HCEC 1CT (cell line): ENCODE results near the gene PCP2.

Source experiments
- DNase-seq: peaks from one replicate; pipeline ENCODE4 v3.0.0-alpha.2; 2017

Gene PCP2

DNA sequence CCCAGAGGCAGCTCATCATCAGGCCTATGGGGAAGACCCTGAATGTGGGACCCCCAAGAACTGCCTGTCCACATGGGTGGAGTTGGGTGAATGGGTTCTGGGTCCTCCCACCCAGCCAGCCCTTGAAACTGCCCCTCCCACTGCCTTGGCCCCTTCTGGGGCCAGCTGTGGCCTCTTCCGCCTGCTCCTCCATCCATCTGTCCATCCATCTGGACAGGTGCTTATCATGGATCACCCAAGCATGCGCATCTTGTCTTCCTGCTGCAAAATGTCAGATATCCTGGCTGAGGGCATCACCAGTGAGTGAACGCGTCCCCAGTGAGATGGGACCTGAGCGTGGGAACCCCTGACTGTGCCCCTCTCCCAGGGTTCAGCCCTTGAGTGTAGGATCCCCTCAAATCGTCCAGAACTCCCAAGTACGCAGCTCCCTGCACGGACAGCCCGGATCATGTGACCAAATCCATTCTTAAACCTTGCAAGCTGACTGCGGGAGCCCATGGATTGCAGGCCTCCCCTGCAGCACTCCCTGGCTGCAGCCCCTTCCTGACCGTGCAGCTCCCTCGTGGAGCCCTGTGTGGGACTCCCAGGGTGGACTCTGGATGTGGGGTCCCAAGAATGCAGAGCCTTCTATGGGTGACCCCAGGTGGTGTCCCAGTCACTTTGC, 5.4 kb upstream of the PCP2 start:
- DNase-seq, result no peak

DNA sequence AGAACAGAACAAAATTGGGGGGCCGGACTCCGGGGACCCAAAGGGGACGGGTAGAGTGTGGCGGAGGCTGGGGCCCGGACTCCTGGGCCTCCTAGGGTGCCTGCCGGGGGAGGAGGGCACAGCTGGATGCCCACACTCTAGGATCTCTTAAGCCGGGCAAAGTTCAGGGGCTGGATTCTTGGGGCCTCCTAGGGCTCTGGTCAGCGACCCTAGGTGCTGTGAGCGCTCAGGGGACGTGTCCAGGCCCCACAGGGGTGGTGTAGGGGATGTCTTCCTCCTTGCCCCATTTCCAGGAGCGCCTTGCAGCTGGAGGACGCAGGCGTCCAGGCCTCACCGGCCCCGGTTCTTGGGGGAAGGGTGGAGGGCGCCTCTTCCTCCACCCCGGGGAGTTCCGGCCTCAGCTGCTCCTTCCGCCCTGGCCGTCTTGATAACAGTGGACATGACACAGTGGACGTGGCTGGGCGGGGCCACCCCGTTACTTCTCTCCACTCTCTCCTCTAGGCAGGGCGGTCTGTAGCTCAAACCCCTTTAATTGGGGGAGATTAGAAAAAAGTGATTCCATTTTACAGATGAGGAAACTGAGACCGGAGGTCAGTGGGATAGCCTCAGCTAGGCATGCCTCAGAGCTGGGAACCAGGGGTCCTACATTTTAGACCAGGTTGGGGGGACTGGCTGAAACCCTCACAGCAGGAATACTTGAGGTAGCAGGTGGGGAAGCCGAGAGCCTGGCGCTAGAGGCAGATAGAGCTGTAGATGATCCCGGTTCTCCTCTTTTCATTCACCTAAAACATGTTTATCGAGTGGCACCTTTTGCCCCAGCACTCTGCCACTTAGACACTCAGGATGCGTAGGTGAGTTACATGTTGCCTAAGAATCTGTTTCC, 4.1 kb upstream of the PCP2 start:
- no peak for DNase-seq

DNA sequence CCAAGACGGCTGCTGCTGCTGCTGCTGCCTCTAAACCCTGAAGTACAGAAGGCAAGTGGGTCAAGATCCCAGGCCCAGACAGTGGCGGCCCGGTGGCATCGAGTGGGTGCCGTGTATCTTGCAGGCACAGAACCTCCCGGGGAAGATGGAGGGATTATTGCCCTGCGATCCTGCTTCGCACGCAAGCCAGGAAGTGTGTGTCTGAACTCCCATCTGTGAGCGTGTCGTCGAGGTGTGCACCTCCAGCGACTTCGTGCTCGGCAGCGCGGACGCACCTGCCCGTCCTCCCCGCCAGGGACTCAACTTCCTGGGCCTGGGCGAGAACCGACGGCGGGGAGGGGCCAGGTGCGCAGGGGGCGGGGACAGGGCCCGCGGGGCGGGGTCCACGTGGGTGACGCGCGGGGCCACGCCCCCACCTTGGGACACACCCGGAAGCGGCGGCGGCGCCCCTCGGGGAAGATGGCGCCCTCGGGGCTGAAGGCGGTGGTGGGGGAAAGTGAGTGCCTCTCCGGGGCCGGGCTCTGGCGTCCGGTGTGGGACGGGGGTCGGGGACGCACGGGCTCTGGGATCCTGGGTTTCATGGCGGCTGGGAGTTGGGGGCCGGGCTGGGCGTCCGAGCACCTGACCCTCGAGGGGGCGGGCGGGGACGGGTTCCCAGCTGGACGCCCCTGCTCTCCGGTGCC, 3.3 kb upstream of the PCP2 start, which contains the start of gene STXBP2:
Gene STXBP2, plus strand, starts transcription at position 420 of the 683 bp plus-strand sequence. Its CDS starts 40 bp downstream, at position 460.
- no peak for DNase-seq

DNA sequence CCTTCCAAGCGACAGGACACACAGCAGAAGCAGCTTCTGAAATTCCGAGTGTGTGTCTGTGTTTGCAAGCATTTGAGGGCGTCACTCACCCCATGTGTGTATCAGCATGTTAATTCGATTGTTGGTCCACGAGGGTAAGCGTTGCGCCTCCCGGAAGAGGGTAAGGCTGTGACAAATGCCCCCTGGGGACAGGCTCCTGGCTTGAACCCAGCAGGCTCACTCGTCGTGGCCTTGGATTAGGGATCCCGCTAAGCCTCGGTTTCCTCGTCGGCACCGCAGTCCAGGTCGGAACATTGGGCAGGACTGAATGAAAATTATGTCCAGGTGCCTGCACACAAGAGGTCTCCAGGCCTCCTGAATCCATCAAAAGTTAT, 2.8 kb upstream of the PCP2 start:
- no peak for DNase-seq

DNA sequence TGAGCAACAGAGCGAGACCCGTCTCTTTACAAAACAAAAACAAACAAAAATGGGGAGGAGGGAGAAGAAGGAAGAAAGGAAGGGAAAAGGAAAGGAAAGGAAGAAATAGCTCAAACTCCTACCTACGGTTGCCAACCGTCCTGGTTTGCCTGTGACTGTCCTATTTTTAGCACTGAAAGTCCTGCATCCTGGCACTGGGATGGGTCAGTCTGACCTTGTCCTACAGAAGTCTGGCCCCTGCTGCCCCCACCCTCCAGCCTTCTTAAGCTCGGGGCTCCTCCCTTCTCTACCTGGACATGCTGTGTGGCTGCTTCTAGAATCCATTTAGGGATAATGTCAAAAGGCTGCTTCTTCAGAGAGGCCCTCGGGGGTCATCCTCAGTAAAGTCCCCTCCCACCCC, 2.2 kb upstream of the PCP2 start:
- DNase-seq, result no peak

DNA sequence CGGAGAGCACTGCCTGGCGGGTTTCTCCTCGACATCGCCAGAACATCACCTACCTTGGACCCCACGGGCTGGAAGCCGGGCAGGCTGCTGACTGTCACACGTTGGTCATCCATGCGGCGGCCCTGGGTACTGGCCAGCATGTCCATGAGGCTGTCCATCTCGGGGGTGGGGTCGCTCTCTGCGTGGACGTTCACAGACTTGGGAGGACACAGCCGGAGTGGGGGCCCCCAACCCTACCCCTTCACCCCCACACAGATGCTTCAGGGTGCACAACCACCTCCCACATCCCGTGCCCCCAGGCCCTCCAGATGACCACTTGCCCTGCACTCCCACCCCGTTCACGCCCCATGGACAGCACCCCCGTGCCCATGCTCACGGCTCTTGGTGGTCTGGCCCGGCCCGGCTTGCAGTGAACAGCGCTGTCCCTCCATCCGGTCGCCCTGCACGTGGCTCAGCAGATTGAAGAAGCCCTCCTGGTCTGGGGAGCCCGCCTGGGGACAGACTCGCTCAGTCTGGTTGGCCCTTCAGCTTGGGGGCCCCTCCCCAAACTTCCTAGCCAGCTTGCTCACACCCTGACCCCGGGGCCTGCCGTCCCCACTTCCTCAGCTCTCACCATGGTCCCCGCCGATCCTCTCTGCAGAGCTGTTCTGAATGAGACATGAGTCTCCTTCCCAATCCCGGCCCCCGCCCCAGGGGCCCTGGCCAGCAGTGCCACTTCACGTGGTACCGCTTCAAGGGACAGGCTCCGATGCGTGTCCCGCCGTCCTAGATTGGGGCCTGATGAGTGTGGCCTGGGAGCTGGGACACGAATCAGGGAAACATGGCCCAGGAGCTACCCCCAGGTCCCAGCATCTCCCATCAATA, 947 bp downstream of the PCP2 start:
- no peak for DNase-seq

DNA sequence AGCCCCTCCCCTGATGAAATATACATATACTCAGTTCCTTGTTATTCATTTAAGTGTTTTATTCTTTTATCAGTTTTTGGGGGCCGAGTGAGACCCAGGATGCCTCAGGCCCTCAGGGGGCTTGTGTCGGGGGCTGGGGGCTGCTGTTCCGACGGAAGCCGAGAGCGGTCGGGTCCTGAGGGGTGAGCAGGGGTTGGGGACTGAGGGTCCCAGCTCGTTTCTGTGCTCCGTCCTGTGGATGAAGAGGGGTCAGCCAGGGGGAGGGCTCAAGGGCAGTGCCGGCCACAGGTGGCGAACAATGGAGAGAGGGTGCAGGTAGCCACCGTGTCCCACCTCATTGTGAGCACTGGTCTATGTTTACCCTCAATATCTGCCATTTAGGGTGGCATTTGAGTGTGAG, 1.9 kb downstream of the PCP2 start:
- DNase-seq, result no peak

DNA sequence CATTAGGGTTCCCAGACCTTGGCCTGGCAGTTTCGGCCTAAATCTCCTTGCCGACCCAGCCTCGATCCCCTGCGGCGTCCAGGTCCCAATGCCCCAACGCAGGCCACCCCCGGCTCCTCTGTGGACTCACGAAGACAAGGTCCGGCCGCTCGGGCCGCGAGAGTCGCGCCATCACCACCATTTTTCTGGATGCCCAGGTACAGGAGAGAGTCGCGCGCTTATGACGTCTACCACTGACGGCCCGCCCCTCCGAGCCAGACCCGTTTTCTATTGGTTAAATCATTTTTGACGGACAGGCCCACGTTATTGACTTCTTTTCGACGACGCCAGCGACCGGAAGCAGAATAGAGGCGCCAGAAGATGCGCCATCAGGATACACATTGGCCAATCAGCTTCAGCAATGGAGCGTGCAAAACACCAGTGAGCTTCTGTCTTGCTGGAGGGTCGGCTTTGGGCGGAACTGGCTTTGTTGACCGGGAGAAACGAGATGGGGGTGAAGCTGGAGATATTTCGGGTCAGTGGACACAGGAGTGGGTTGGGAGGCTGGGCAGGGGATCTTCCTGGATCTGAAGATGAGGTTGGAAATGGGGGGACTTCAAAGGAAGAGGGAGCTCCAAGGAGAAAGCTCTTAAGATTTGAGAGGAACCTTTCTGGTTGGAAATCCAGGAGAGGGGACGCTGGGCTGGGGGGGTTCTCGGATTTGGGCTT, 4.0 kb downstream of the PCP2 start, which contains the start of the genes PET100 and XAB2:
Gene PET100, plus strand, starts transcription at position 447 of the 708 bp plus-strand sequence. Its CDS starts 41 bp downstream, at position 488.
Gene XAB2, minus strand, starts transcription at position 199 of the 708 bp plus-strand sequence. Its CDS starts 18 bp downstream, at position 181.
- peak; percentile 99 for DNase-seq

DNA sequence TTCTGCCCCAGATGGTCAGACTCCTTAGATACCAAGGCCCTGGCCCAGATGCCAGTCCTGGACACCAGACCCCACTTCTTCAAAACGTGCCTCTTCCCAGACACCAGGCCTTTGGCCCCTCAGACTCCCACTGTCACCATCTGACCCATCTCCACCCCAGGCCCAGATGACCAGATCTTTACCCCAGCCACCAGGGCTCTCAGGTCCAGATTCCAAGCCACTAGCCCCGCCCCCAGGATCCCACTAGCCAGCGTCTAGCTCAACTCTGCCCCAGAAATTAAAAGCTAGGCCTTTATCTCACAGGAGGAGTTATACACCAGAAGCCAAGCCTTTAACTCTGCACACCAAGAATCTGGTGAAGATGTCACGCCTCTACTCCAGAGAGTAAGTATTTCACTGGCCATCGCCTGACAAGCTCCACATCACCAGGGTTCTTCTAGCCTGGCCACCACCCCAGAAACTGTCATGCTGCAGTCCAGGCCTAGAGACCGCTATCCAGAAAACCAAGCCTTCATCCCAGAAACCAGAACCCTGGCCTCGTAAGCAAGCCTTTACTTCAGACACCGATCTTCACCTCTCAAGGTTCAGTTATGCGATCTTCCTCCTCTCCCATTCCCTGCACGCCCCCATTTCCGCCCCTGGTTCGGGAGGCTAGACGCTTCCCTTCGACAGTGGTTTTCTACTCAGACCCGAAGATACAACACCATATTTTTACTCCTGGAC, 4.8 kb downstream of the PCP2 start:
- no peak for DNase-seq

DNA sequence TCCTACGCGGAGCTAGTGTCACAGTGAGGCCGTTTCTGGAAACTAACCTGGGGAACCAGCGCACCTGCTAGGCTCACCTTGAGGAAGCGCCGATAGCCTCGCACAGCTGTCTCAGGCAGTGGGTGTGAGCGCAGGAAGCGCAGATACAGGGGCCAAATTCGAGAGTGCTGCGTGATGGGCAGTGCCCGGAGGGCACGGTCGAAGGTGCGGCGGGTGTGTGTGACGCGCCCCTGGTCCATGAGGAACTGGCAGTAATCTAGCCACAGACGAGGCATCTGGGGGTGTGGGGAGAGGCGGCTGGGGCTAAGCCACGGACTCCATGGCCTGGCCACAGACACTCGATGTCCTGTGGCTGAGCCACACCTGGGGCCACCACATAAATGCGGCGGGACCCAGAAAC, 6.4 kb downstream of the PCP2 start:
- no peak for DNase-seq

DNA sequence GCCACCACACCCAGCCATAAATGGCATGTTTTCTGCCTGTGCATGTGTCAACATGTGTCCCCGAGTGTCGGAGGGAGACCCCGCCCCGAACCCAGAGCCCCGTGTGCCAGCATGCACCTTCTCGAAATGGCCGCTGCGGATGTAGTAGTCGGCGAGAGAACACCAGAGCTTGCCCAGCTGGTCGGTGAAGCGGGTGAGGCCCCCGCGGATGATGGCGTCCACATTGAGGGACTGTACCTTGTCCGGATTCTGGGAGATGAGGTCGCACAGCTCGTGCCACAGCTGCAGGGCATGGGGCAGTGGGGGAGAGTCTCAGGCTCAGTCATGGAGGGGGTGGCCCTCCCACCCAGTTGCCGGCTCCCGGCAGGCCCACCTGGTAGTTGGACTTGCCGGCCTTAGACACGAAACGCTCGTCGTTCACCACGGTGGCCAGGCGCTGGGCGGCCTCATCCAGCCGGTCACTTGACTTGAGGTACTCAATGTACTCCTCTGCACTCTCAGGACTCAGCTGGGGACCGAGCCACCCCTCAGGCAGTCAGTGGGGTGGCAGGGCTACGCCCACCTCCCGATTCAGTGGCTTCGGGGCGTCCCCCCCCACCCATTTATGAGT, 7.7 kb downstream of the PCP2 start:
- DNase-seq, result no peak

DNA sequence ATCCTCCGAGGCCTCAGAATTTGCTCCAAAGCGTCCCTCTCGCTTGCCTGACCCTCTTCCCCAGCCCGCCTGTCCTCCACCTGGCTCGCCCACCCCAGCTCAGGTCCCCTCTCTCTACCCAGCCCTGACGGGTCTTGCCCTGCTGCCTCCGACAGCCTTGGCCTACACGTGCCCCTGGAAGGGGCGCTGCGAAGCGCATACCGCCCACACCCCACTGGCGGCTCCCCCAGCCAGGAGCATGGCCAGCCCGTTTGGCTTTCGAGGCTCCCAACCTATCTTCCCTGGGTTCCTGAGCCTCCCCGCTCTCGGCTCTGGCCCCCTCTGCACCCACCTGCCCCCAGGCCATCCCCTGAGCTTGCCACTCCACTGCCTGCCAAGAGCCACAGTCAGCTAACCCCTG, 8.7 kb downstream of the PCP2 start:
- no peak for DNase-seq

DNA sequence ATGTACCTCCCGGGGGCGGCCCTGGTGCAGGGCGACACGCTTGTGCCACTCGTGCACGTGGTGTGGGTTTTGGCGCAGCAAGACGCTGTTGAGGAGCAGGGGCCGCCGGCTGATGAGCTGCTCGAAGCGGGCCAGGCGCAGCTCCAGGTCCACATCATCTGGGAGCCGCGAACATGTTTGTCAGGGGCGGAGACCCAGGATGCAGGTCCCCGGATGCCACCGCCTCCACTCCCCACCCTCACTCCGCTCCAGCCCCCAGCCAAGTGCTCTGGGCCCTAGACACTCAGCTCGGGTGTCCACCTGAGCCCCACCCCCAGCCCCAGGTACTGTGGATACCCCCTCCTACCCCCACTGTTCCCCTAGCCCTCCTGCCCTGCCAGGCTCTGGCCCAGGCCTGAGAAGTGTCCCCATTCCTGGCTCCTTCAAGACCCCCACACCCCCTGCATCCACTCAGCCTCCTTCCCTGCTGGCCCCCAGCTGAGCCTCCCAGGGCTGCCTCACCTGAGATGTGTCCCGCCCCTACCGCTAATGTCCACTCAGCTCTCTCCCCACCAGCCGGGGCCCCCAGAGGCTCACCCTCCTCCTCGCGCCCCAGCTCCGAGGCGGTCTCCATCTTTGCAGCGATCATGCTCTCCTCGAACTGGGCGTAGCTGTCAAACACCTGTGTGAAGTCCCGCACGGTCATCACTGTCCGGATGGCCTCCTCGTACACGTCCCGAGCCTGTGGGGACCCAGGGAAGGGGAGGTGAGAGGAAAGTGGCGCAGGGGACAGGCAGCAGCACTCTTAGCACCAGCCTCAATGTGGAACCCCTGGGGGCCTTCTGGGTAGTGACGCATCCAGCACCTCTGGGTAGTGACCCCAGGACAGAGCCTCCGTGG, 9.6 kb downstream of the PCP2 start:
- DNase-seq, result no peak

DNA sequence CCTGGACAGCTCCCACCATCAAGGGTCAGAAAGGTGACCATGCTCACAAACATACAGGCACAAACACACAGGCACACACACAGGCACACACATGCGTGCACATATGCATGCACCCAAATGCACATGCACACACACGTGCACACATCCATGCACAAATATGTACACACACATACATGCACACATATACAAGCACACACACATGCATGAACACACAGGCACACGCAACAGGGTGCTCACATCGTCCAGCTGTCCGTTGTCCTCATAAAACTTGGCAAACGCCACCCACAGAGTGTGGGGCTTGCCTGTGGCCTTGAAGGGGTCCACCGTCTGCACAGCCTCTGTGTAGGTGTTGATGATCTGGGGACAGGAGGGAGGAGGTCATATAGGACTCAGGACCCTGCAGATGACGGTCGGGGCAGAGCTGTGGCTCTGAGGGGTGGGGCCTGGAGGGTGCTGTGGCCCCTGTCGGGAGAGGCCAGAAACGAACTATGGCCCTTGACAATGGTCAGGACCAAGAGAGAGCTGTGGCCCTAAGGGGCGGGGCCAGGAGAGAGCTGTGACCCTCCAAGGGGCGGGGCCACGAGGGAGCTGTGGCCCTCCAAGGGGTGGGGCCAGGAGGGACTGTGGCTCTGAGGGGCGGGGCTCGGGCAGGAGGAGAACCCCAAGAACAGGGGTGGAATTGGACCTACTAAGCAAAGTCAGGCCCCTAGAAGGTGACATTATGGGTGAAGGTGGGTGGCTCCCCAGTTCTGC, 10.4 kb downstream of the PCP2 start:
- DNase-seq, result no peak

DNA sequence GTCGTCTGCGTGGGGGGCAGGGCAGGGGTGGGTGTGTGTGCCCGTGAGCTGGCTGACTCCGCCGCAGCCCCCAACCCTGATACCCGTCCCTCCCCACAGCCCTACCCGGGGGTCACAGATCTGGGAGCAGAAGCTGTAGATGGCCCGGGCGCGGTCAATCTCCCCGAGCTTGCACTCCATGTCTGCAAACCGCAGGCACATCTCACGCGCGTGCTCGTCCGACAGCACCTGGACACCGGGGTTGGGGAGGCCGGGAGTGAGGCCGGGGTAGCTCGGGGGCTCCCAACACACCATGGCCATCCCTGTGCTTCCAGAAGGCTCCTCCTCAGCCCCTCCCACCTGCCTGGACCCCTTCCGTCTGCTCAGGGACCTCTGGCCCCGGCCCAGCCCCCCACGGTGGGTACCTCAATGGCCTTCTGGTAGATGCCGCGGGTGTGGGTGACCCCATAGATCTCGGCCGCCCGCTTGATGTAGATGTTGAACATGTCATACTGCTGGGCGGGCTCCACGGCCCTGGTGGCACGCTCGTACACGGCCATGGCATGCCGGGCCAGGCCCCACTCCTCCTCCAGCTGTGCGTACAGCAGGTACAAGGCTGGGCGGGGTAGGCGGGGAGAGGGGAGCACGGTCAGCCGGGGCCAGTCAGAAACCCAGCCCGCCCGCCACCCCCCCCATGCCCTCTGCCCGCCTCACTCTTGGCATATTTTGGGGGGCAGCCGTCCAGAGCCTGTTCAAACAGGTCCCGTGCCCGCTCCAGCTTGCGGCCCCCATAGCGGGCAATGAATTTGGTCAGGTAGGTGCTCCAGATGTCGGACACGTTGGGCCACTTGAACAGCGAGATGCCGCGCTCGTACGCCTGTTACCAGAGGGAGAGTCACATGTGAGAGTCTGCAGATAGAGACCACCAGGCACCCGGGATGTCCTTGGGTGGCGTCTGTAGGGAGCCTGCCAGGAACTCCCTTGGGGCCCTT, 12.8 kb downstream of the PCP2 start:
- DNase-seq, result no peak

DNA sequence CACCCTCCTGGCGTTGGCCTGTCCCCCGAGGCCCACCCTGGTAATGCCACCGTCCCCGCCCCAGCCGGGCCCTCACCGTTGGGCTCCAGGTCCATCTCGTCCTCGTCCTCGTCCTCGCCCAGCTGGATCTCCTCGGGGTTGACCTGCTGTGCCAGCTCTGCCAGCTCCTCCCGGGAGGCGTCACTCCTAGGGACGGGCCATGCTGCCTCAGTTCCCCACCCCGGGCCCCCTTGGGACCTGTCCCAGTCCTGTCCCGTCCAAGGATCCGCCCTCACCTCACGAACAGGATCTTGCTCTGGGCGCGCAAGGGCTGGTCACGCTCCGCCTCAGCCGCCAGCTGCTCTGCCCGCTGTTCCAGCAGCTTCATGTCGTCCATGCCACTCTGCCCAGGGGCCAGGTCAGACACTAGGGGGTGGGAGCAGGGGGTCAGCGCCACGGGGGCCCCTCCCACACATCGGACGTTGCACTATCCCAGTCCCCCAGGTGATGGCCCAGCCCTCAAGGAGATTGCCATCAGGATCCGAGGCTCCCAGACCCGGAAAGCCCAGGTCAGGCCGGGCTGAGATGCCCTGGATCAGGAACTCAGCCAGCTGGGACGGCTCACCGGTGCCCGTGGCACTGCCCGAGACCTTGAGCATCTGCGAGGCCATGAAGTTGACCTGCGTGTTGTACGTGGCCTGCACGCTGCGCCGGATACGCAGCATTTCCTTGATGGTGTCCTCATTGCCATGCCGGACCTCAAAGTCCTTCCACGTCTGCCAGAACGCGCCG, 13.7 kb downstream of the PCP2 start:
- DNase-seq, result no peak
